ENCODE measurements around the gene MMEL1.
"Not testable (repeated sequence)": the region's sequence is repeated elsewhere in the genome, so short reads cannot be mapped to it uniquely, and the experiment has no call there.

Gene MMEL1

DNA sequence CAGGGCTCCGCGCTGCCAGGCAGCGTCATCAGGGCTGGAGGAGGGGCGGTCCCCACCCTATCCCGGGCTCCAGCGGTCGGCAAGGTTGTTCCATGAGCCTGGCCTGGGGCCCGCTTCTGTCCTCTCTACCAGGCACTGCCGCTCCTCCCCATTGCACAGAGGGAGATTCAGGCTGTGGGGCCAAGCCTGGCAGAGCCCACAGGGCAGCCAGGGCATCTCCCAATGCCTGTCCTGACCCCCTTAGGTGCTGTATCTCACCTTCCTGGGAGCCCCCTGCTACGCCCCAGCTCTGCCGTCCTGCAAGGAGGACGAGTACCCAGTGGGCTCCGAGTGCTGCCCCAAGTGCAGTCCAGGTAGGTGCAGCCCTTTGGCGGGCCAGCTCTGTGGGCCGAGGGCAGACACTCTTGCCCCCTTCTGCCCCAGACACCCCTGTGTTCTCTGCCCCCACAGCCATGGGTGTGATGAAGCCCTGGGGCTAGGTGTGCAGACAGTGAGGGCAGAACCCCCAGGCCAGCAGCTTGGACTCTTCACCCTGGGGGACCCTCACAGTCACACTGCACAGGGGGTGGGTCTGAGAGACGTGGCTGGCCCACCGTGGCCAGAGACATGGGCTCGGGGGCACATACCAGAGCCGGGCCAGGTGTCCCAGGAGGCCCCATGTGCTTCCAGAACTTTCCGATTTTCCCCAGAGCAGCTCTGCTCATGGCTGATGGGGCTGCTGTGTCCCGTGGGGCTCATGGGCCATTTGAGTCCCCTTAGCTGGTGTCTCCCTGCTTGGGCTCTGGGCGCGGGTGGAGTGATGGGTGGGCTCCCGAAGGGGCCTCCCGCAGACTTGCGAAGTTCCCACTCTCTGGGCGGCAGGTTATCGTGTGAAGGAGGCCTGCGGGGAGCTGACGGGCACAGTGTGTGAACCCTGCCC, 75.1 kb downstream of the MMEL1 start:
- no peak for DNase-seq (ENCODE audit: low spot score)

- DNase-seq (ENCODE audit: low spot score), result peak; percentile 58
Observed at GRCh38 chr1:2556678-2557481, 75.9 kb downstream of the MMEL1 start.

DNA sequence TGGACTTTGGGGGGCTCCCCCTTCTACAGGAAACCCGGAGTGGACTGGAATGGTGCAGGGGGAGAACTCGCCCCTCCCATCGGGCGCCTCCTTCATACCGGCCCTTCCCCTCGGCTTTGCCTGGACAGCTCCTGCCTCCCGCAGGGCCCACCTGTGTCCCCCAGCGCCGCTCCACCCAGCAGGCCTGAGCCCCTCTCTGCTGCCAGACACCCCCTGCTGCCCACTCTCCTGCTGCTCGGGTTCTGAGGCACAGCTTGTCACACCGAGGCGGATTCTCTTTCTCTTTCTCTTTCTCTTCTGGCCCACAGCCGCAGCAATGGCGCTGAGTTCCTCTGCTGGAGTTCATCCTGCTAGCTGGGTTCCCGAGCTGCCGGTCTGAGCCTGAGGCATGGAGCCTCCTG, 76.5 kb downstream of the MMEL1 start, which contains the start of gene TNFRSF14:
Gene TNFRSF14 (plus strand): TSS at position 95 of the 401 bp plus-strand sequence. CDS start 294 bp downstream, at position 389.
- peak; percentile 65 for DNase-seq (ENCODE audit: low spot score)

GRCh38 chr1:2555634-2556276, 77.1 kb downstream of the MMEL1 start:
- DNase-seq (ENCODE audit: low spot score), result peak; percentile 41

DNA sequence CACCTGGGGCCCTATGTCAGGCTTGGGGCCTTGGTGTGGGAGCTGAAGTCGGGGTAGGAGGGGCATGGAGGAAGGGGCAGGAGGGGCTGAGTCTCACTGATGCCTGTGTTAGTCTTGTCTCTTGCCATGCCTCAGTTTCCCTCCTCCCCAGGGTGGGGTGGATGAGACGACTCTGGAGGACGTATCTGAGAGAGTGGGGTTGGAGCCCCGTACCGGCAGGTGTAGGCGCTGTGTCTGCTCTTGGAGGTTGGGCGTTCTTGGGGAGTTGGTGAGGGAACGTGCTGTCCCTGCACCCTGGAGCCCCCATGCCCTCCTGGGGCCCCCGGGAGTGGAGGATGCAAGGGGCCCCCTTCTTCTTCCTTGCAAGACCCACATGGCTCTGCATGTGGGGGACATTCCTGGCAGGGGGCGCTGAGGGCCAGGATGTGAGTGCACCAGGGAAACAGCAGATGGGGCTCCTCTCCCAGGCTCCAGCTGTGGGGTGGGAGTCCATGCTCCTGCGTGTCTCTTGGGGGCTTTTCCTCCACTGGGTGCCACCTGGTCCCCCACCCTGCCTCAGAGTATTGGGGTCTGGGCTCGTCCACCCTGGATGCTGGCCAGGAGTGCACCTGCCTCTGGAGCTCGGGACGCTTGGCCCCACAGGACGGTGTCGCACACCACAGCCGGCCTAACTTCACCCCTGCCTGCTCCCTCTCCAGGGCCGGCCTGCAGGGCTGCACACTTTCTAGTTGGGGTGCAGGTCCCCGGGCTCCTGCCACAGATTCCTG, 78.0 kb downstream of the MMEL1 start:
- DNase-seq (ENCODE audit: low spot score), result no peak

DNA sequence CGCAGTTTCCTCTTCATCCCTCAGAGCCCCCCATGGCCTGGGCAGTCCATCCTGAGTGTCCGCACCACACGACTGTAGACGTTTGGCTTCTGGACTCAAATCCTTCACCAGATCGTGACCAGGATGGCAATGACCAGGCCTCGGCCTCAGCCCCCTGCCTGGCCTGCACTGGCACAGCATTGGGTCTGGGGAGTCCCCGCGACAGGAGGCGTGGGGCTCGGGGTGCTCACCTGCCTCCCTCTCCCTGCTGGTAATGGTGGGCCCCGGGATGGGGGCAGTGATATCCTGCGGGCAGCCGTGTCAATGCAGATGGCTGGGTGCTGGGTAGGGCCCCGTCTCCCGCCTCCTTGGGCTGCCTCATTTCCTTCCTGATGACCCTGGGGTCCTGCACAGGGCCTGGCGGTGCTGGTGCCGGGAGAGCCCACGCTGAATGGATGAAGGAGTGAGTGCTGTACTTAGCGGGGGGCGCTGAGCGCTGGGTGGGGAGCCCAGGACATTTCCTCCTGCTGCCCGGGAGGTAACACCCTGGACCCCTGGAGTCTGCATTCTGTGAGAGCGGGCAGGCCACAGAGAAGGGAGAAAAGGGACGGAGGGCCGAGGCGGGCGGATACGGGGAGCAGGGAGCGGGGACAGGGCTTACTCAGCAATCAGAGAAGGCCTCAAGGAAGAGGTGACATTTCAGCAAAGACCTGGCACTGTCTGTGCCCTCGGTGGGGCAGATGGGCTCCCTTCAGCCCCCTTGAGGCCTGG, 78.8 kb downstream of the MMEL1 start:
- no peak for DNase-seq (ENCODE audit: low spot score)

- not testable (repeated sequence) for DNase-seq (ENCODE audit: low spot score)
Observed at GRCh38 chr1:2553076-2553475, 79.7 kb downstream of the MMEL1 start.

- DNase-seq (ENCODE audit: low spot score), result no peak
Observed at GRCh38 chr1:2552189-2552588, 80.6 kb downstream of the MMEL1 start.

DNA sequence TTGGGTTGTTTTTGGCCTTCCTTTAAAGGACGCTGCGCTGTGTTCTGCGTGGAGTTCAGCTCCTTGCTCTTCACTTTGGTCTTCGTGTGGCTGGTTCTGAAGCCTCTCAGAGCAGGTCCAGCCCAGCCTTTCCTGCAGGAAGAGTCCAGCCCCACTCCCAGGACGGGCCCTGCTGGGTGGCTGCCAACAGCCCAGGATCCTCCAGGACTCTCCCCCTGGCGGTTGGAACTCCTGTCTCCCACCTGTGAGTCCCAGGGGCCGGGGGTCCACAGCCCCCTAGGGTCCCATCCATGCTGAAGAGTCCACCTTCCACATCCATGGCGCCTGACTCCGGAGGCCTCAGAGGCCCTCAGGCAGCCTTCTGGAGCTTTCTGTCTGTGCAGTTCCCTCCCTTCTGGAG, 81.3 kb downstream of the MMEL1 start:
- not testable (repeated sequence) for DNase-seq (ENCODE audit: low spot score)

GRCh38 chr1:2550309-2550861, 82.4 kb downstream of the MMEL1 start:
- DNase-seq (ENCODE audit: low spot score), result not testable (repeated sequence)

DNA sequence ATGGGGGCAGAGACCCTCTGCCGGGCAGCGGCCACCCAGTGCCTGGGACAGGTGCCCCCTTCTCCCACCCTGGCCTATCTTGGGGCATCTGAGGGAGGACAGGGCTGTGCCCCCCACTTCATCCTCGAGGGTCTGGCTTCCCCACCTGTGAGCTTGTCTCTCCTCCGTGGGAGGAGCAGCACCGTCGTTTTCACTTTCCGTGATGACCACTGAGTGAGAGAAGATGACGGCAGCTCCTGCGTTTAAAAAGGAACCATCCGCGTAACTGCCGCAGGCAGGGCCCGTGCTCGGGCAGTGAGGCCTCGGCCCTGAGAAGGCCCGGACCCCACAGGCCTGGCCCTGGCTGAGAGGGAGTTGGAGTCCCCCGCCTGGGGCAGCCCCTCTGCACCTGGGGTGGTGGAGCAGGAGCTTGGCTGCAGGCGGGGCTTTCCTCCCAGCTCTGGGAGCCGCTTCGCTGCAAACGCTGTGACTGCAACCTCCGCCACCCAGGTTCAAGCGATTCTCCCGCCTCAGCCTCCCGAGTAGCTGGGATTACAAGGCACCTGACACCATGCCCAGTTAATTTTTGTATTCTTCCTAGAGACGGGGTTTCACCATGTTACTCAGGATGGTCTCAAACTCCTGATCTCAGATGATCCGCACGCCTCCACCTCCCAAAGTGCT, 83.3 kb downstream of the MMEL1 start:
- DNase-seq (ENCODE audit: low spot score), result not testable (repeated sequence)

GRCh38 chr1:2548068-2548589, 84.7 kb downstream of the MMEL1 start:
- peak; percentile 86 for DNase-seq (ENCODE audit: low spot score)

- no peak for DNase-seq (ENCODE audit: low spot score)
Observed at GRCh38 chr1:2547210-2548067, 85.4 kb downstream of the MMEL1 start.

DNA sequence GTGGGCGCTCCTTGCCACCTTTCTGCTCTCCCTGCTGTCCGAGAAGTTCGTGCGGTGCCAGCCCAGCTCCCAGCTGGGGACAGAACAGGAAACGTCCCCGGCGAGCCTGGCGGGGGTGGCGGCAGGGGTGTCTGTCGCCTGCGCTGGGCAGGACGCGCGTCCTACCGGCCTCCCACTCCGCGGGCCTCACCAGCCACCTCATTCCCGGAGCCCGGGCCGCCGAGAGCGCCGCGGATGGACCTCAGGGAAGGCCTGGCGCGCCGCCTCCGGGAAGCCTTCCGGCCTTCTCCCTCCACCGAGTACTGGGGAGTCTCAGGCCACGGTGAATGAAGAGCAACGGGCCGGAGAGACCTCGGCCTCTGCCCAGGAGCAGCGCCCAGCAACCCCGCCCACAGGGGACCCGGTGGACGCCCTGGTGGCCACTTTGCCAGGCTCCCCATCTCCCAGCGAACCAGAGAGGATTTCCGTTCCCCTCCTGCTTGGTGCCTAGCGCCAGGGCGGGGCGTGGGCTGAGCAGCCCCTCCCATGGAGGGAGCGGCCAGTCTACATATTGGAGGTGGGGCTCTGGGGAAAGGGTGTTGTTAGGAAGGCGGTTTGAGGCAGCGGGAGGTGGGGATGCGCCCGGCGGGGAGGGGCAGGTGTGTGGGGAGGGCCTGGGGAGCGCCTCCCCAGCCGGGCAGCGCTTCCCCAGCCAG, 86.2 kb downstream of the MMEL1 start:
- DNase-seq (ENCODE audit: low spot score), result peak; percentile 82

DNA sequence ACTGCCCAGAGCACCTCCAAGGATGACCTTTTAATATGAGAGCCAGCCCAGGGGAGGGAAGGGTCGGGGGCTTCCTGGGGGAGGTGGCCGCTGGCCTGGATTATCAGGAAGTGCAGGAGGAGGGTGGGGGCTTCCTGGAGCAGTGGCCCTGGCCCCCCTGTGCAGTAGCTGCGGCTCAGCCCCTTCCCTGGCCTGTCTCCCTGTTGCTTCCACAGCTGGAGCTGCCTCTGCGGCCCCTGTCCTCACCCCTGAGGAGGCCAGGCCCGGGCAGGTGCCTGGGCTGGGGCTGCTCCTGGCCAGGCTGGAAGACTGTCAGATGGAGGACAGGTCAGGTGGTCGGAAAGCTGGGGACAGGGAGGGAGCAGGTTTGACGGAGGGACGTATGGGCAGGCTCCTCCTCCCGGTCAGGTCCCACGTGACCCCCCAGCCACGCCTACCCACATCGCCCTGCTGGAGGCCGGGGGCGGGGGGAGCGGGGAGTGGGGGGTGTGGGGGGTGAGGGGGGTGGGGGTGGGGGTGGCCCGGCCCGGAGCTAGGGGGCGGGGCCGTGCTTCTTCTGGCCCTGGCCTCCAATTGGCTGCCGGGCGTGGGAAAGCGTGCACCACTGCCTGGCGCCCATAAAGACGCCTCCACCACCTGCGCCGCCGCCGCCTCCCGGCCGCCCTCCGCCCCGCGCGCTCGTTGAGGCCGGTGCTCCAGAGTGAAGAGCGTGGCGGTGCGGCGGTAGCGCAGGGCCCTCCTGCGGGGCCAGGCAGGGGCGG, 86.9 kb downstream of the MMEL1 start:
- DNase-seq (ENCODE audit: low spot score), result peak; percentile 85

DNA sequence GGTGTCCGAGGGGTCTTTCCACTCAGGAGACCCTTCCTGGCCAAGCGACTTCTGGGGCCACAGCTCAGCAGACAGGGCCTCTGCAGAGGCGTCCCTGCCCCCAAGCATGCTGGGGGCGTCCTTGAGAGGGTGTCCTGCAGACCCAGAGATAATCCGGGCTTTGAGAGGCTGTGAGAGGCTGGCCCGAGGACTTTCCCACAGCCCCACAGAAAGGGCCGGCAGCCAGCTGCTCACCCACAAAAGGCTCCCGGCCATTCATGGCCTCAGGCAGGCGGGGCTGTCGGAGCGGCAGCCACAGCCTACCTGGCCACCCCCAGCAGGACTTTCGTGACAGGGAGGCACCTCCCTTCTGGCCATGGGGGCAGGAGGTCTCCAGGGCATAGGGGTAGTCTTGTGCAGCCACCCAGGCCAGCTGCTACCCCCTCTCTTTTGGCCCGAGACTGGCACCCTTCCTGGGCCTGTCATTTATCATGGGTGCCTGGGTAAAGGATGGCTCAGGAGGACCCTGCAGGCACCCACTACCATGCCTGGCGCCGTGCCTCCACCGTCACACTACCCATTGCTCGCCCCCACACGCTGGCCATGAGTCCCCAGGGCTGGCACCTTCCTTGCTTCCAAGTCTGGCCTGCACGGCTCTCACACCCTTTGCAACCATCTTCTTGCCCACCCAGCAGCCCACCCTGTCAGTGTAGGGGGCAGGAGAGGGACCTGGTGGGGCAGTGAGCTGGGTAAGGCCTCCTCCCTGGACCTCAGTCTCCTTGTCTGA, 87.8 kb downstream of the MMEL1 start:
- no peak for DNase-seq (ENCODE audit: low spot score)
